IMR-90 (cell line): ENCODE results near the gene PLCB3. TPM values are rescaled to one million over a fixed set of nuclear protein-coding genes. Genes with fewer than 3 reads are reported as not detected.

Source experiments
- ATAC-seq: fragments of 200-7000 bp; cut with Tn5 transposase; 2 replicates; pipeline ENCODE4 v1.9.1; 2020; ENCODE audit warnings: low read depth, mild to moderate bottlenecking, moderate library complexity
- BruUV-seq: library from RNA; stranded (reverse); fragments of 400-500 nt; replicated peaks from 2 replicates; lab custom pipeline; 2021; lab: Mats Ljungman, UMichigan
- CTCF ChIA-PET: fragments of 300-600 bp; formaldehyde crosslinking; extraction: SDS; loops from one replicate; lab custom pipeline; 2021; ENCODE audit warnings: antibody characterized with exemption; lab: Yijun Ruan, JAX
- POLR2A ChIA-PET: fragments of 300-600 bp; sonication (Branson Sonifier 250); formaldehyde crosslinking; loops from one replicate; lab custom pipeline; 2022; ENCODE audit warnings: antibody characterized with exemption; ENCODE audit not compliant: unreplicated experiment; lab: Charles Lee
- DNase-seq: peaks from one replicate; pipeline ENCODE4 v3.0.0; 2013
- H2AFZ ChIP-seq: replicated peaks from 2 replicates; pipeline ENCODE3; 2013; ENCODE audit warnings: low read length, mild to moderate bottlenecking; ENCODE audit not compliant: poor library complexity
- H2AK5ac ChIP-seq: 2 replicates; pipeline ENCODE4 v1.6.1; 2013; ENCODE audit warnings: low read depth, low read length, inconsistent platforms
- H2AK9ac ChIP-seq: replicated peaks from 2 replicates; pipeline ENCODE3; 2013; ENCODE audit warnings: mild to moderate bottlenecking, low read depth, low read length, moderate library complexity; ENCODE audit not compliant: poor library complexity
- H2BK120ac ChIP-seq: 2 replicates; pipeline ENCODE4 v1.6.1; 2013; ENCODE audit warnings: low read depth, low read length, inconsistent platforms
- H2BK15ac ChIP-seq: 3 replicates; pipeline ENCODE4 v1.6.1; 2013; ENCODE audit warnings: low read depth, low read length, inconsistent platforms
- H2BK20ac ChIP-seq: 2 replicates; pipeline ENCODE4 v1.6.1; 2013; ENCODE audit warnings: low read depth, mild to moderate bottlenecking, inconsistent platforms, low read length, moderate library complexity
- H2BK5ac ChIP-seq: 2 replicates; pipeline ENCODE4 v1.6.1; 2013; ENCODE audit warnings: mild to moderate bottlenecking, low read depth, low read length, inconsistent platforms; ENCODE audit not compliant: poor library complexity, severe bottlenecking
- H3K14ac ChIP-seq: replicated peaks from 2 replicates; pipeline ENCODE4 v1.6.1; 2013; ENCODE audit warnings: low read depth, low read length, inconsistent platforms
- H3K18ac ChIP-seq: 2 replicates; pipeline ENCODE4 v1.6.1; 2013; ENCODE audit warnings: low read depth, low read length, control low read depth
- H3K23ac ChIP-seq: 2 replicates; pipeline ENCODE4 v1.6.1; 2013; ENCODE audit warnings: low read depth, low read length, inconsistent platforms
- H3K27ac ChIP-seq: 2 replicates; pipeline ENCODE4 v1.5.1; 2013; ENCODE audit warnings: mild to moderate bottlenecking, control low read depth, low read length; ENCODE audit not compliant: insufficient read depth
- H3K27me3 ChIP-seq: 2 replicates; pipeline ENCODE4 v1.6.1; 2013; ENCODE audit warnings: low read length; ENCODE audit not compliant: control insufficient read depth, insufficient read depth
- H3K36me3 ChIP-seq: 2 replicates; pipeline ENCODE4 v1.6.1; 2013; ENCODE audit warnings: low read length, mixed read lengths; ENCODE audit not compliant: control insufficient read depth, insufficient read depth
- H3K4ac ChIP-seq: 2 replicates; pipeline ENCODE4 v1.6.1; 2013; ENCODE audit warnings: low read depth, low read length, inconsistent platforms
- H3K4me1 ChIP-seq: 2 replicates; pipeline ENCODE4 v1.6.1; 2013; ENCODE audit warnings: low read length, mixed read lengths; ENCODE audit not compliant: control insufficient read depth, insufficient read depth
- H3K4me2 ChIP-seq: 2 replicates; pipeline ENCODE4 v1.6.1; 2013; ENCODE audit warnings: low read depth, mild to moderate bottlenecking, control low read depth, low read length, moderate library complexity
- H3K4me3 ChIP-seq: 2 replicates; pipeline ENCODE4 v1.5.1; 2013; ENCODE audit warnings: low read depth, mild to moderate bottlenecking, control low read depth, low read length, moderate library complexity; ENCODE audit not compliant: insufficient read depth
- H3K56ac ChIP-seq: 2 replicates; pipeline ENCODE4 v1.6.1; 2013; ENCODE audit warnings: low read length, inconsistent platforms; ENCODE audit not compliant: insufficient read depth; ENCODE audit errors: extremely low read depth
- H3K79me1 ChIP-seq, 2 experiments: 2 replicates each; pipeline ENCODE4 v1.6.1; 2013; ENCODE audit warnings: low read length in 2 of 2, inconsistent platforms in 1 of 2, low read depth in 1 of 2
- H3K9ac ChIP-seq: 2 replicates; pipeline ENCODE4 v1.6.1; 2013; ENCODE audit warnings: low read depth, low read length, control low read depth
- H3K9me1 ChIP-seq: 2 replicates; pipeline ENCODE4 v1.6.1; 2013; ENCODE audit warnings: low read length, inconsistent platforms; ENCODE audit not compliant: insufficient read depth
- H3K9me3 ChIP-seq: 2 replicates; pipeline ENCODE4 v1.6.1; 2013; ENCODE audit warnings: low read length; ENCODE audit not compliant: control insufficient read depth, insufficient read depth
- H4K20me1 ChIP-seq: 2 replicates; pipeline ENCODE4 v1.6.1; 2013; ENCODE audit warnings: low read length, inconsistent platforms; ENCODE audit not compliant: insufficient read depth
- H4K5ac ChIP-seq: 2 replicates; pipeline ENCODE4 v1.6.1; 2013; ENCODE audit warnings: mild to moderate bottlenecking, low read depth, low read length, control low read depth
- H4K8ac ChIP-seq, 2 experiments: 2 replicates each; pipeline ENCODE4 v1.6.1; 2013; ENCODE audit warnings: low read depth in 2 of 2, low read length in 2 of 2, control low read depth in 1 of 2, inconsistent platforms in 1 of 2
- H4K91ac ChIP-seq: 2 replicates; pipeline ENCODE4 v1.6.1; 2013; ENCODE audit warnings: low read depth, low read length, inconsistent platforms; ENCODE audit not compliant: insufficient read depth
- BHLHE40 ChIP-seq: fragments of 150-350 bp; IDR thresholded peaks from 2 replicates; pipeline ENCODE4 v1.6.1; 2016; ENCODE audit warnings: mild to moderate bottlenecking, low read depth, low read length
- CEBPB ChIP-seq: IDR thresholded peaks from 2 replicates; pipeline ENCODE4 v1.6.1; 2012; ENCODE audit warnings: low read depth, low read length, improper control_type of control experiment
- CHD1 ChIP-seq: IDR thresholded peaks from 2 replicates; pipeline ENCODE4 v1.6.1; 2012; ENCODE audit warnings: low read depth, low read length, improper control_type of control experiment
- FOS ChIP-seq: fragments of 150-350 bp; IDR thresholded peaks from 2 replicates; pipeline ENCODE4 v1.6.1; 2016; ENCODE audit warnings: low read depth, low read length
- MAFK ChIP-seq: IDR thresholded peaks from 2 replicates; pipeline ENCODE4 v1.6.1; 2012; ENCODE audit warnings: low read depth, low read length, improper control_type of control experiment
- MAZ ChIP-seq: IDR thresholded peaks from 2 replicates; pipeline ENCODE4 v1.6.1; 2012; ENCODE audit warnings: low read depth, mild to moderate bottlenecking, low read length, improper control_type of control experiment, moderate library complexity, borderline replicate concordance
- MXI1 ChIP-seq: IDR thresholded peaks from 2 replicates; pipeline ENCODE4 v1.6.1; 2012; ENCODE audit warnings: low read depth, mild to moderate bottlenecking, low read length, moderate library complexity, borderline replicate concordance
- NFE2L2 ChIP-seq: fragments of 150-350 bp; IDR thresholded peaks from 2 replicates; pipeline ENCODE4 v1.6.1; 2016; ENCODE audit warnings: low read depth, mild to moderate bottlenecking, low read length
- POLR2A ChIP-seq: IDR thresholded peaks from 2 replicates; pipeline ENCODE4 v1.6.1; 2012; ENCODE audit warnings: mild to moderate bottlenecking, low read depth, low read length
- RAD21 ChIP-seq: IDR thresholded peaks from 2 replicates; pipeline ENCODE4 v1.6.1; 2012; ENCODE audit warnings: low read length, improper control_type of control experiment
- RCOR1 ChIP-seq: IDR thresholded peaks from 2 replicates; pipeline ENCODE4 v1.6.1; 2012; ENCODE audit warnings: mild to moderate bottlenecking, low read length, improper control_type of control experiment; ENCODE audit not compliant: insufficient replicate concordance
- RFX5 ChIP-seq: IDR thresholded peaks from 2 replicates; pipeline ENCODE4 v1.8.0; 2012; ENCODE audit warnings: low read depth, mild to moderate bottlenecking, low read length, moderate library complexity
- SMC3 ChIP-seq: fragments of 150-350 bp; IDR thresholded peaks from 2 replicates; pipeline ENCODE4 v1.6.1; 2016; ENCODE audit warnings: low read depth, mild to moderate bottlenecking, antibody characterized with exemption, low read length, moderate library complexity
- WGBS, 2 experiments: methylation state at CpG; one replicate each; pipeline versions ENCODE4 v1.1.5 to v1.1.7; 2013; ENCODE audit warnings: missing lambda C conversion rate in 2 of 2; ENCODE audit not compliant: insufficient read length in 1 of 2; ENCODE audit errors: extremely low coverage in 2 of 2; 5-methylcytosine and 5-hydroxymethylcytosine counted together
- dilution Hi-C: fragments of 300-500 bp; cut with HindIII; formaldehyde crosslinking; loops from one replicate; pipeline ENCODE4 v1.14.3; 2018; ENCODE audit warnings: low sequenced_read_pairs; ENCODE audit not compliant: unreplicated experiment
- in situ Hi-C: fragments of 300-500 bp; cut with MboI; formaldehyde crosslinking; loops from 3 replicates; pipeline ENCODE4 v1.14.3; 2019; ENCODE audit warnings: low sequenced_read_pairs, inconsistent platforms, mixed read lengths
- intact Hi-C: fragments of 100-400 bp; cut with micrococcal nuclease; formaldehyde crosslinking; loops from 2 replicates; pipeline ENCODE4 v1.10.0; 2022
- polyA plus RNA-seq, 3 experiments: library from polyadenylated mRNA; depleted of rRNA; stranded (reverse); fragments of >200 nt; gene quantifications; 2 replicates each; pipeline ENCODE4 v1.2.3, GENCODE V29; 2012; ENCODE audit warnings: low replicate concordance in 1 of 3
- total RNA-seq: library from RNA; depleted of rRNA; stranded (reverse); fragments of >200 nt; gene quantifications from 2 replicates; pipeline ENCODE4 v1.2.3, GENCODE V29; 2012
- TF ChIP-seq, protein P1 (sequence below): conservative IDR thresholded peaks from 2 replicates; pipeline ENCODE4 v1.5.1; 2012; ENCODE audit warnings: mild to moderate bottlenecking, low read depth, low read length, improper control_type of control experiment
- TF ChIP-seq, protein P2 (sequence below): fragments of 150-350 bp; IDR thresholded peaks from 2 replicates; pipeline ENCODE4 v1.6.1; 2017; ENCODE audit warnings: mild to moderate bottlenecking, antibody characterized with exemption, low read length, low read depth
- TF ChIP-seq, protein P3 (sequence below): fragments of 150-350 bp; IDR thresholded peaks from 2 replicates; pipeline ENCODE4 v1.6.1; 2016; ENCODE audit warnings: low read depth, mild to moderate bottlenecking, low read length, moderate library complexity, borderline replicate concordance

Gene PLCB3
- total and polyA plus RNA-seq, 2 of the 4 experiments (the other 2 are of a cell fraction), result 23.9 to 24.9 TPM

DNA sequence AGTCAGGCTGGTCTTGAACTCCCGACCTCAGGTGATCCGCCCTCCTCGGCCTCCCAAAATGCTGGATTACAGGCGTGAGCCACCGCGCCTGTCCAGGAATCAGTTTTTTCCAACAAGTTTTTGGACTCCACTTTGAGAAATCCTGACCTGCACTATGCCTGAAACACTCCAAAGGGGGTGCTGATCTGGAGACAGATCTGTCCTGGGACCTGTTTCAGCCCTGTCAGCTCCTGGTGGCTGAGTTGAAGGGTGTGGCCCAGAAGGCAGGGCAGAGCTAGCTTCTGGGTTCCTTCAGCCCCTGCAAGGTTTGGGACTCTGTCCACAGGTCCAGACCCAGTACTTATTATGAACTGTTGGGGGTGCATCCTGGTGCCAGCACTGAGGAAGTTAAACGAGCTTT lies 19.8 kb upstream of the PLCB3 start:
- POLR2A ChIA-PET, result no interaction called here
- H3K4me3 ChIP-seq, result no peak overlapping the region
- CTCF ChIA-PET, result no interaction called here
- H2AK5ac ChIP-seq, result no peak overlapping the region
- no peaks in the 10 kb centered on the region; the same call in 1 of the 2 replicates for H4K20me1 ChIP-seq
- H3K79me1 ChIP-seq, result peaks cover 26 to 76% of the 10 kb centered on the region in 2 experiments
- no peak overlapping the region for H4K5ac ChIP-seq
- H3K9me1 ChIP-seq, result peaks cover 10% of the 10 kb centered on the region
- H3K14ac ChIP-seq, result no peak overlapping the region
- WGBS, 2 experiments, result 80% methylated on average over 2 of the region's 7 CpGs; no CpG with 5 or more reads in 1 of the 2 experiments
- no peak overlapping the region for H3K18ac ChIP-seq
- peaks cover 23% of the 10 kb centered on the region for H3K4me1 ChIP-seq
- H2AFZ ChIP-seq, result no peak overlapping the region
- H3K9ac ChIP-seq, result no peak overlapping the region
- no peak overlapping the region for H3K56ac ChIP-seq
- no peaks in the 10 kb centered on the region for H3K9me3 ChIP-seq
- H3K36me3 ChIP-seq, result peaks cover 3% of the 10 kb centered on the region; the same call in 1 of the 2 replicates
- H2BK15ac ChIP-seq, result no peak overlapping the region
- H2BK120ac ChIP-seq, result no peak overlapping the region
- TF ChIP-seq FOS (no peak), BHLHE40 (no peak), CEBPB (no peak), POLR2A (no peak), CHD1 (no peak), MAFK (no peak), MXI1 (no peak), NFE2L2 (no peak), RAD21 (no peak), RCOR1 (no peak), RFX5 (no peak), MAZ (no peak), SMC3 (no peak)
- TF ChIP-seq, protein P1, sequence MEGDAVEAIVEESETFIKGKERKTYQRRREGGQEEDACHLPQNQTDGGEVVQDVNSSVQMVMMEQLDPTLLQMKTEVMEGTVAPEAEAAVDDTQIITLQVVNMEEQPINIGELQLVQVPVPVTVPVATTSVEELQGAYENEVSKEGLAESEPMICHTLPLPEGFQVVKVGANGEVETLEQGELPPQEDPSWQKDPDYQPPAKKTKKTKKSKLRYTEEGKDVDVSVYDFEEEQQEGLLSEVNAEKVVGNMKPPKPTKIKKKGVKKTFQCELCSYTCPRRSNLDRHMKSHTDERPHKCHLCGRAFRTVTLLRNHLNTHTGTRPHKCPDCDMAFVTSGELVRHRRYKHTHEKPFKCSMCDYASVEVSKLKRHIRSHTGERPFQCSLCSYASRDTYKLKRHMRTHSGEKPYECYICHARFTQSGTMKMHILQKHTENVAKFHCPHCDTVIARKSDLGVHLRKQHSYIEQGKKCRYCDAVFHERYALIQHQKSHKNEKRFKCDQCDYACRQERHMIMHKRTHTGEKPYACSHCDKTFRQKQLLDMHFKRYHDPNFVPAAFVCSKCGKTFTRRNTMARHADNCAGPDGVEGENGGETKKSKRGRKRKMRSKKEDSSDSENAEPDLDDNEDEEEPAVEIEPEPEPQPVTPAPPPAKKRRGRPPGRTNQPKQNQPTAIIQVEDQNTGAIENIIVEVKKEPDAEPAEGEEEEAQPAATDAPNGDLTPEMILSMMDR, result no peak
- TF ChIP-seq, protein P2, sequence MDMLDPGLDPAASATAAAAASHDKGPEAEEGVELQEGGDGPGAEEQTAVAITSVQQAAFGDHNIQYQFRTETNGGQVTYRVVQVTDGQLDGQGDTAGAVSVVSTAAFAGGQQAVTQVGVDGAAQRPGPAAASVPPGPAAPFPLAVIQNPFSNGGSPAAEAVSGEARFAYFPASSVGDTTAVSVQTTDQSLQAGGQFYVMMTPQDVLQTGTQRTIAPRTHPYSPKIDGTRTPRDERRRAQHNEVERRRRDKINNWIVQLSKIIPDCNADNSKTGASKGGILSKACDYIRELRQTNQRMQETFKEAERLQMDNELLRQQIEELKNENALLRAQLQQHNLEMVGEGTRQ, result no peak
- TF ChIP-seq, protein P3, sequence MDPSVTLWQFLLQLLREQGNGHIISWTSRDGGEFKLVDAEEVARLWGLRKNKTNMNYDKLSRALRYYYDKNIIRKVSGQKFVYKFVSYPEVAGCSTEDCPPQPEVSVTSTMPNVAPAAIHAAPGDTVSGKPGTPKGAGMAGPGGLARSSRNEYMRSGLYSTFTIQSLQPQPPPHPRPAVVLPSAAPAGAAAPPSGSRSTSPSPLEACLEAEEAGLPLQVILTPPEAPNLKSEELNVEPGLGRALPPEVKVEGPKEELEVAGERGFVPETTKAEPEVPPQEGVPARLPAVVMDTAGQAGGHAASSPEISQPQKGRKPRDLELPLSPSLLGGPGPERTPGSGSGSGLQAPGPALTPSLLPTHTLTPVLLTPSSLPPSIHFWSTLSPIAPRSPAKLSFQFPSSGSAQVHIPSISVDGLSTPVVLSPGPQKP, result no peak
- in situ Hi-C loops, result no loop called here
- no TSS peak for BruUV-seq
- no peak for DNase-seq
- H3K23ac ChIP-seq, result no peak overlapping the region
- H3K4me2 ChIP-seq, result no peak overlapping the region
- H4K91ac ChIP-seq, result no peak overlapping the region
- no peak overlapping the region for H2AK9ac ChIP-seq
- H4K8ac ChIP-seq, result no peak overlapping the region; a peak in 1 of 4 replicates
- ATAC-seq, result no peak
- dilution Hi-C loops, result no loop called here
- intact Hi-C loops, result no loop called here
- H2BK5ac ChIP-seq, result no peak overlapping the region
- H3K27ac ChIP-seq, result no peak overlapping the region
- no peak overlapping the region for H2BK20ac ChIP-seq
- H3K4ac ChIP-seq, result no peak overlapping the region
- H3K27me3 ChIP-seq, result no peaks in the 10 kb centered on the region
